Brain microvascular endothelial cell (primary cell): ENCODE results near the gene SETD7.

Experiments
- DNase-seq: peaks from one replicate; pipeline ENCODE4 v3.0.0-alpha.2; 2020
- H3K27ac ChIP-seq: fragments of 250-450 bp; sonication (Bioruptor Pico); 2 replicates; pipeline ENCODE4 v1.5.1; 2020; ENCODE audit warnings: mild to moderate bottlenecking, moderate library complexity
- H3K27me3 ChIP-seq: fragments of 250-450 bp; sonication (Bioruptor Pico); replicated peaks from 2 replicates; pipeline ENCODE4 v1.5.1; 2020; ENCODE audit warnings: mild to moderate bottlenecking
- H3K36me3 ChIP-seq: fragments of 250-450 bp; sonication (Bioruptor Pico); replicated peaks from 2 replicates; pipeline ENCODE4 v1.5.1; 2020; ENCODE audit warnings: mild to moderate bottlenecking
- H3K4me3 ChIP-seq: 2 replicates; pipeline ENCODE4 v1.5.1; 2011; ENCODE audit warnings: low read depth, mild to moderate bottlenecking, control low read depth, low read length, moderate library complexity
- CTCF ChIP-seq: IDR thresholded peaks from 2 replicates; pipeline ENCODE4 v1.5.1; 2011; ENCODE audit warnings: low read depth, mild to moderate bottlenecking, moderate library complexity, low read length, control low read depth, inconsistent platforms; ENCODE audit errors: missing control alignments
- in situ Hi-C: cut with HindIII; loops from 2 replicates; pipeline ENCODE4 v1.10.0; 2017; ENCODE audit warnings: low sequenced_read_pairs, low pct_ligation_motif_present

Gene SETD7

GRCh38 chr4:139556724-139557555 lies 921 bp upstream of the SETD7 start:
- peak overlapping the region; percentile 85 for H3K4me3 ChIP-seq
- in situ Hi-C loops = no loop called here
- DNase-seq = no peak
- no peak for TF ChIP-seq CTCF
- H3K27ac ChIP-seq = peak overlapping the region; percentile 93
- H3K27me3 ChIP-seq = no peaks in the 10 kb centered on the region
- no peaks in the 10 kb centered on the region for H3K36me3 ChIP-seq

DNA sequence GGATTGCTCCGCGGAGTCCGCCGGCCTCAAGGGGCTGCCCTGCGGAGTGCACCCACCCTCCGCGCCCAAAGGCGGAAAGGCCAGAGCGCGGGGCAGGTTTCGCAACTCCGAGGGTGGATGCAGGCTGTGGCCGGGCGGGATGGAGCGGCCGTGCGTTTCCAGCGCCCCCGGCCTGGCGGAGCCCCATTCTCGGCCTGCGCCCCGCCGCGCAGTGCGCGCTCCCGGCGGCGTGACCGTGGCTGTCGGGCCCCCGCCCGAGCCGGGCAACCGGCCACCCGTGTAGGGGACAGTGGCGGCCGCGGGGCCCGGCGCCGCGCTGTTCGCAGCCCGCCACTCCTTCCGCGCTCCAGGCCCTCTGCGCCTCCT lies 331 bp downstream of the SETD7 start:
- Histone ChIP-seq H3K27me3 (no peaks in the 10 kb centered on the region), H3K4me3 (peak overlapping the region; percentile 85), H3K36me3 (no peaks in the 10 kb centered on the region), H3K27ac (peak overlapping the region; percentile 93)
- no peak for DNase-seq
- TF ChIP-seq CTCF = no peak
- in situ Hi-C loops = no loop called here

DNA sequence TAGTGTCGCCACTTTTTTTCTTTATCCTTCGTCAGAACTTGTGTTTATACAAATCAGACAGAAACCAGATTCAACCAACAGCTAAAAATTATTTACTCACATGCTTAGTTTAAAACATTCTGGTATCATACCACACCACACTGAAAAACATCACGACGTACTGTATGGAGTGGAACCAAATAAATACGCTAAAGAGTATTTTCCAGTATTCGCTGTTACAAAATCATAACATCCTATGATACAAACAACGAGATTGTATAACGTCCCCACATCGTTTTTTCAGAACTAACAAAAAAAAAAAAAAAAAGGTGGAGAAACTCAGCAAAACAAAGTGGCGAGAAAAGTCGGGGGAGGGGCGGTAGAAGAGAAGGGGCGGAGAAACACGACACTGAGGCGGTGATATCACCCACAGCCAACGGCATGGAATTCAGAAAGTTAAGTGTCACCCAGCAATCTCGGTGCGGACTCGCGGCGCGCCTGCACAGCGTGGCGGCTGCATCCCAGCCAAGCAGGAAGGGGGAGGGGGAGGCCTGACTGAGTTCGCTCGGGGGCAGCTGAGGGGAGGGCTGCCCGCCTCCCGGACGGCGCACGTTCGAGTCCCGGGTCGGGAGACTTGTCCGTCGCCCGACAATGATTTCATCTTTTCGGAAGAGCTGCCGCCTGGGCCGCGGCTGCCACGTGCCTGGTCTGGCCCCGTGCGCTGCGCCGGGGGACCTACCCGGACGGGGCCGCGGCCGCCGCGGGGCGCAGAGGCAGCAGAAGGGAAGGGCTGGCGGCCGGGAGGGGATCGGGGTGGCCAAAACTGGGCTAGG lies 920 bp downstream of the SETD7 start:
- H3K27ac ChIP-seq = peak overlapping the region; percentile 93
- in situ Hi-C loops = no loop called here
- DNase-seq = peak; percentile 93
- no peak for TF ChIP-seq CTCF
- H3K36me3 ChIP-seq = no peaks in the 10 kb centered on the region
- no peaks in the 10 kb centered on the region for H3K27me3 ChIP-seq
- H3K4me3 ChIP-seq = peak overlapping the region; percentile 85

DNA sequence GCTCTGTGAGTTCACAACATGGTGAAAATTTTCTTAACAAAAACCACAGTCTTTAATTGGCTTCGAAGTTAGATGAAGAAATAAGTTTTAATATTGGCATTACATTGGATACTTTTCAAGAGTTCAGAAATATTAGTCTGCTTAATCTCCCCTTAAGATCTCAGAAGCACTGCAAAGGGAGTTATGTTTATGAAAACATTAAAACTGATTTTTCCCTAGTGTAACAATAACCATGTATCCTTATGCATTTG lies 1.5 kb downstream of the SETD7 start:
- Histone ChIP-seq H3K27ac (peak overlapping the region; percentile 93), H3K4me3 (peak overlapping the region; percentile 85), H3K36me3 (no peaks in the 10 kb centered on the region), H3K27me3 (no peaks in the 10 kb centered on the region)
- in situ Hi-C loops = no loop called here
- no peak for DNase-seq
- no peak for TF ChIP-seq CTCF

- DNase-seq = no peak
- no peak for TF ChIP-seq CTCF
- Histone ChIP-seq H3K4me3 (peak overlapping the region; percentile 85), H3K27ac (peak overlapping the region; percentile 93), H3K27me3 (no peaks in the 10 kb centered on the region), H3K36me3 (no peaks in the 10 kb centered on the region)
- in situ Hi-C loops = no loop called here
These were observed 2.0 kb downstream of the SETD7 start for GRCh38 chr4:139553751-139554641.
